ENCODE results near the gene OXSR1. TPM values are rescaled to one million over a fixed set of nuclear protein-coding genes. Genes with fewer than 3 reads are reported as not detected.
"Not testable (repeated sequence)": the region's sequence is repeated elsewhere in the genome, so short reads cannot be mapped to it uniquely, and the experiment has no call there.

OXSR1 gene
- total RNA-seq, 2 donors from 2014 or later = 46.8 to 58.3 TPM

DNA sequence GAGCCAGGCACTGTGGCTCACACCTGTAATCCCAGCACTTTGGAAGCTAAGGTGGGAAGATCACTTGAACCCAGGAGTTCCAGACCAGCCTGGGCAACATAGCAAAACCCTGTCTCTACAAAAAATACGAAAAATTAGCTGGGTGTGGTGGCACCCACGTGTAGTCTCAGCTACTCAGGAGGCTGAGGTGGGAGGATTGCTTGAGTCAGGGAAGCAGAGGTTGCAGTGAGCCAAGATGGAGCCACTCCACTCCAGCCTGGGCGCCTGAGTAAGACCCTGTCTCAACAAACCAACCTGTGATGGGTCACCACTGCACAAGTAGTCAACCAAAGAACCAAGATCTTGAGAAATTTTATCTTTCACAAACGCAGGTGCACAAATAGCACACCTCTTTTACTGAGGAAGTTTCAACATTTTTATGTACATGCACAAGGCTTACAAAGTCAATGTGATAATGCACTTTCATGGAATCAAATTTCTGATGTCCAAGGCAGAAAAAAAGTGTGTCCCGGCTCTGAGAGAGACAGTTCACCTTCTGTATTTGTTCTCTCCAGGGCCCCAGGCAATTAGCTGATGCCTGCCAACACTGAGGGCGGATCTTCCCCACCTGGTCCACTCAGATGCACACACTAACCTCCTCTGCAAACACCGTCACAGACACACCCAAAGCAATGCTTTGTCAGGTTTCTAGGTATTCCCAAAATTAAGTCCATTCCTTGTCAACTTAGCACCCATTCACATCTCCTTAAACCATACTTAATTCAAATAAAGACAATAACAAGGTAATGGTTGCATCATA, 40.8 kb upstream of the OXSR1 start:
- no peaks in the 10 kb centered on the region for H3K9me3 Mint-ChIP-seq
- ATAC-seq (no peak), DNase-seq (ENCODE audit: low spot score in 2 of 2) (peak in 1 of 2 donors; percentile 38)
- peak overlapping the region in 1 of 2 donors; percentile 22 for H3K27ac Mint-ChIP-seq
- H3K36me3 Mint-ChIP-seq = peaks cover 0 to 8% of the 10 kb centered on the region in 2 donors

DNA sequence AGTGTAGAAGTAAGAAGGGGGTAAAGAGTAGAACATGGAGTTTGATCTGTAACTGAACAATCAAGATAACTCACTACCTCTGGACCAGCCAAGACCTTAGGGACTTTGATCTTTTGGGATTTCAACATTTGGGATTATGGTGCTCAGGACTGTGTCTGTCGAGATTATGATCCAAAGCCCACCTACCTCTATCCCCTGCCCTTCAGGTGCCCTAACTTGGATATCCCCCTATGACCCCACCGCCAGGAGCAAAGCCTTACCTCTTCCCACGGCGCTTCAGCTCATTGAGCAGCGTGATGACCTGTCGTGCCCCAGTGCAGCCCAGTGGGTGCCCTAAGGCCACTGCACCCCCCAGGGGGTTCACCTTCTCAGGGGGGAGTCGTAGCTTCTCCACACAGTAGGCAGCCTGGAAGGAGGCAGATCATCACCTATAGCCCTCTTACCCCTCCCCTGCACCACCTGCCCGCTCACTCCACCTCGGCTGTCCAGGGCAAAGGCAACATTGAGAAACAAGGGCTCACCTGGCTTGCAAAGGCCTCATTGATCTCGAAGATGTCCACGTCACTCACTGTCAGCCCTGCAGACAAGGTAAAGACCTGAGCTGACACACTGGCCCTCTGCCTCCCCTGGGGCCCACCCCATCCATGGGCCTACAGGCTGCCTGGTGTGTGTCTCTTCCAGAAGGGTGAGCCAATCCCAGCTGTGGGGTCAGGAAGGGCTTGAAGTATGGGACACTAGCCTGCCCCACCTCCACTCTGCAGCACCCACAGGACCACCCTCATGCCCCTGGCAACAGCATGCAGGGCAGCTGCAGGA, 39.8 kb upstream of the OXSR1 start:
- Mint-ChIP-seq H3K36me3 (peaks cover 0 to 11% of the 10 kb centered on the region in 2 donors), H3K27ac (no peak overlapping the region), H3K9me3 (no peaks in the 10 kb centered on the region)
- ATAC-seq = no peak
- peak in 1 of 2 donors; percentile 46 for DNase-seq (ENCODE audit: low spot score in 2 of 2)

DNA sequence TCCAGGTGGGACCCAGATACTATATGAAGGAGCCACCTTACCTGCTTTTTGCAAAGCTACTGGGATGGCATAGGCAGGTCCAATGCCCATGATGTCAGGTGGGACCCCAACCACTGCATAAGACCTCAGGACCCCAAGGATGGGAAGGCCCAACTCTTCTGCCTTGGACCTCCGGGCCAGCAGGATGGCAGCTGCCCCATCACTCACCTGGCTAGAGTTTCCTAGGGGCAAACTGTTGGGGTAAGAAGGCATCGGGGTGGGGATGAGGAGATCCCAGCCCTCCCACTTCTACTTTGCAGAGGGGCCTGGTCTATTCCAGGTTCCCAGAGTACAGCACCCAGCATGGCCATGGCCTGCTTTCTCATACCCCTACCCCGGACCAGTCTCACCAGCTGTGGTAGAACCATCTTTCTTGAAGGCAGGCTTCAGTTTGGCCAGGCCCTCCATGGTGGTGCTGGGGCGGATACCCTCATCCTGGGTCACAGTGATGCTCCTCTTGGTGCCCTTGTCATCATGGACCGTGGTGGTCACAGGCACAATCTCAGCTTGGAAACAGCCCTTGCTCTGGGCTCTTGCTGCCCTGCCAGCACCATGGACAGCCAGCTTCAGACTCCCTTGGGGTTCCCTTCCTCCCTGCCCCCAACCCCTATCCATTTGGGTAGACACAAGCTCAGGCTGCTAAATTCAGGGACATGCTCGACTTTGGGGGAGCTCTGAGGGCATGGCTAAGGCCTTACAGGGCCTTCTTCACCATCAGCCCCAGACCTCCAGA, 39.0 kb upstream of the OXSR1 start:
- no peak for ATAC-seq
- no peaks in the 10 kb centered on the region for H3K9me3 Mint-ChIP-seq

DNA sequence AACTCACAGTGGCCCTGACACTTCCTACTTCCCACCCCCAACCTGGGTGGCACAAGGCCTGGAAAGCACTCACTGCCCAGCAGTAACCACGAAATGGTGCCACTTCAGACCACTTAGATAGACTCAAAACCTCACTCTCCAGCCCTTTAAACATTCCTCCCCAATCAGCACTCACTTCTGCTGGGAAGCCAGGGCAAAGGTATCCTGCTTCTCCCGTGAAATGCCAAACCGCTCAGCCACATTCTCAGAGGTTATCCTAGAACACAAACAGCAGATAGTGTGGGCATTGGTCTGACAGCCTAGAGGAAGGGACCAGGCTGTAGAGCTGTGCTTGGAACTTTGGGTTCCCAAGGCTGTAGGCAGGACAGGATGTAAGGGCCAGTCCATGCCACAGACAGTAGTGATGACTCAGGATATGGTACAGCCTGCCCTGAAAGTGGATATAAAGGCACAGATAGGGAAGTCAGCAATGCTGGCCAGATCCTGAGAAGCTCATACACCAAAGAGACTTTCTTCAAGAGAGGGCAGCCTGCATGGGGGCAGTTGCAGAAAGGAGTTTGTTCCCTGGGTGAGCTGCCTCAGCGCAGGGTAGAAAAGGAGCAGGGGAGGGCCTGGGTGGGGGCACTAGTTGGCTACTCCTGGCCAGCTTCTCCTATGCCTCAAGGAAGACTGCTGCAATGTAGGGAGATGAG, 37.6 kb upstream of the OXSR1 start:
- Mint-ChIP-seq H3K27ac (peak overlapping the region in 1 of 2 donors; percentile 25), H3K9me3 (no peaks in the 10 kb centered on the region), H3K36me3 (peaks cover 0 to 11% of the 10 kb centered on the region in 2 donors)
- DNase-seq (ENCODE audit: low spot score in 2 of 2) = peak in 1 of 2 donors; percentile 30
- ATAC-seq = peak in 1 of 2 donors; percentile 50

More for the DNA sequence above, 39.0 kb upstream of the OXSR1 start:
- peak in 1 of 2 donors; percentile 40 for DNase-seq (ENCODE audit: low spot score in 2 of 2)
- peak overlapping the region in 1 of 2 donors; percentile 41 for H3K27ac Mint-ChIP-seq
- peaks cover 0 to 11% of the 10 kb centered on the region in 2 donors for H3K36me3 Mint-ChIP-seq

DNA sequence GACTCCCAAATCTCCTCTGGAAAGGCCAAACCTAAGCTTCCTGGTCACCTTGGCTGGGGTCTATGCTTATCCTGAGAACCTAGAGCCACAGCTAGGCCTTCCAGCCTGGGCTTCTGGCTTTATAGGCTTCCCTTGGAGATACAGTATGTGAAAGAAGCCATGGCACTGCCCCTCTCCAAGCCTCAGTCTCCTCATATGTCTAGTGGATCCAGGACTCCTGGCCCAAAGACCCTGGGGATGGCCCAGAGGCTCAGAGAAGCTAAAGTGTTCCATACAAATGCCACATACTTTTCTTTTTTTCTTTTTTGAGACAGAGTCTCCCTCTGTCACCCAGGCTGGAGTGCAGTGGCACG, 37.1 kb upstream of the OXSR1 start:
- H3K9me3 Mint-ChIP-seq = no peaks in the 10 kb centered on the region
- peaks cover 0 to 11% of the 10 kb centered on the region in 2 donors for H3K36me3 Mint-ChIP-seq
- ATAC-seq = no peak
- DNase-seq (ENCODE audit: low spot score in 2 of 2) = peak in 1 of 2 donors; percentile 23
- peak overlapping the region in 1 of 2 donors; percentile 91 for H3K27ac Mint-ChIP-seq

DNA sequence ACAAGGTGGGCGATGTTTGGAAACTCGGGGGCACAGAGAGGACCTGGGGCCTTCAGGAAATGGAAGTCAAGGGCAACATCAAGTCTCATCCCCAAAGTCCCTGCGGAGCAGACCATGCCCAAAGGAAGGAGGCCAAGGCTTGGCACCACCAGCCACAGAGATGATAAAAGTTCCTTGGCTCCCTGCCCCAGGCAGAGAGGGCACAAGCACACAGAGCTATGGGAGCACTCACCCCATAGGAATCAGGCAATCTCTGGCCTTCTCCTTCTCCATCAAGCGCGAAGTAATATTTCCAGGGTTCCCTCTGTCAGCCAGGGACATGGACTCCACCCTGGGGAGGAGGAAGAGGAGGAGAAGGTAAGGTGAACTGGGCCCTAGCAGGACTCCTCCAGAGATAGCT, 36.3 kb upstream of the OXSR1 start:
- Mint-ChIP-seq H3K36me3 (peaks cover 2 to 12% of the 10 kb centered on the region in 2 donors), H3K27ac (peak overlapping the region; percentile 78 to 91), H3K9me3 (no peaks in the 10 kb centered on the region)
- DNase-seq (ENCODE audit: low spot score in 2 of 2) = peak in 1 of 2 donors; percentile 38
- no peak for ATAC-seq

DNA sequence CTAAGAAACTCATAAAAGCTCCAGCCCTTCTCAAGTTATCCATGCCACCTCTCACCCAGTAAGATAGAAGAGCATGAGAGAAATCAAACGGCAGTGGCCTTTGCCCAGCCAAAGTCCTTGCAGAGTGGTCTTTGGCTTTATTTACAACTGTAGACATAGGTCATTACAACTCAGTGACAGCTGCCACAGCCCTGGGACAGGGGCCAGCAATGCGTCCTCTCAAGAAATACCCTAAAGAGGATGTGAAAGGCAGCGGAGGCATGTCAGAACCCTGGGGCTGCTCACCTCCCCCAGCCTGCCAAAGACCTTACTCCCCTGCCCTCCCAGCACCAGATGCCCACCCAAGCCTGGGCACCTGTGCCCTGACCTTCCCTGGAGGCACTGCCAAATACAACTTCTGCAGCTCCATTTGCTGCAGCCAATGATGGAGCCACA, 34.7 kb upstream of the OXSR1 start:
- no peaks in the 10 kb centered on the region for H3K9me3 Mint-ChIP-seq
- peaks cover 5 to 25% of the 10 kb centered on the region in 2 donors for H3K36me3 Mint-ChIP-seq
- DNase-seq (ENCODE audit: low spot score in 2 of 2) = no peak
- ATAC-seq = no peak
- H3K27ac Mint-ChIP-seq = peak overlapping the region; percentile 35 to 87

DNA sequence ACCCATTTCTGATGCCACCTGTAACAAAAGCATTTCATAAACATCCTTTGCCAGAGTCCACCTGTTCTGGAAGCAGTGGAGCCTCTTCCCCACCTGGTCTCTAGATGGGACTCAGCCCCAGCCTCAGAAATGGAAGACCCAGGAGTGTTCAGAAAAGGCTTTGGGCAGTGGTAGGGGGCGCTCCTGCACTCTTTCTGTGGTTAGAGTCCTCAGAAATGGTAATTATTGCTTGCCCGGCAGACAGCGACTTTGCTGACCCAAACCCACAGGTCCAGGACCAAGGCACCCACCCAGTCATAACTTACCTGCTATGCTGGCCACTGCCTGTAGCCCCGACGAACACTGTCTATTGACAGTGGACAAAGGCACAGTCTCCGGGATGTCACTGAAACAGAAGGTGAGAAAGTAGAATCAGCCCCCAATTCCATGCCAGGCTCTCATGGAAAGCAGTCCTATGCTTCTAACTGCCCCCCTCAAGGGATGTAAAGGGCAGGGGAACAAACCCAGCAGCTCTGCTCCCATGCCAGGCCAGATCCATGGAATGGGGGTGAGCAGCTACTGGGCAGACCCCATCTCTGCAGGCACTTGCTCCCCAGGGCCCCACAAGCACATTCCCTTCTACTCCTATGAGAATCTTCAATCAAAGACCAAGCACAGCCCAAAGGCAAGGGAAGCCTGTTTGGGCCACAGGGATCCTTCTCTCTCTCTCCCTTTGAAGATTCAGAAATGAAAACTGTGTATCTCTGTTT, 33.5 kb upstream of the OXSR1 start:
- Mint-ChIP-seq H3K36me3 (peaks cover 14 to 29% of the 10 kb centered on the region in 2 donors), H3K27ac (peak overlapping the region in 1 of 2 donors; percentile 65), H3K9me3 (no peaks in the 10 kb centered on the region)
- ATAC-seq (no peak), DNase-seq (ENCODE audit: low spot score in 2 of 2) (peak; percentile 21 to 33)

DNA sequence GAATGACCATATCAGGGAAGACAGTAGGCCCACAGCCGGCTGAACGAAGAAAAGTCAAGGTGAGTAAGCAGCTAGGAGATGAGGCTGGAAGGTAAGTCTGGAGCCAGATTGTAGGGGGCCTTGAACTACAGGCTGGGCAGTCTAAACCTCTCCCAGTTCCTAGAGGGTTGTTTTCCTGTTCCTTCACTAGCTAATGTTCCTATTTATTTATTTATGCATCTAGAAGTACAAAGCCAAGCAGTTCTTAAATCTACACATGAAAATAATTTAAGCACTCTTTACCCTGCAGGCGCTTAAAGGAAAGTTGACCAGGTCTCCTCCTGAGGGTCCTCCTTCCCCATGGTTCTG, 32.2 kb upstream of the OXSR1 start:
- H3K36me3 Mint-ChIP-seq = peaks cover 19 to 28% of the 10 kb centered on the region in 2 donors
- peak overlapping the region in 1 of 2 donors; percentile 49 for H3K27ac Mint-ChIP-seq
- no peak for ATAC-seq
- no peaks in the 10 kb centered on the region for H3K9me3 Mint-ChIP-seq
- no peak for DNase-seq (ENCODE audit: low spot score in 2 of 2)

DNA sequence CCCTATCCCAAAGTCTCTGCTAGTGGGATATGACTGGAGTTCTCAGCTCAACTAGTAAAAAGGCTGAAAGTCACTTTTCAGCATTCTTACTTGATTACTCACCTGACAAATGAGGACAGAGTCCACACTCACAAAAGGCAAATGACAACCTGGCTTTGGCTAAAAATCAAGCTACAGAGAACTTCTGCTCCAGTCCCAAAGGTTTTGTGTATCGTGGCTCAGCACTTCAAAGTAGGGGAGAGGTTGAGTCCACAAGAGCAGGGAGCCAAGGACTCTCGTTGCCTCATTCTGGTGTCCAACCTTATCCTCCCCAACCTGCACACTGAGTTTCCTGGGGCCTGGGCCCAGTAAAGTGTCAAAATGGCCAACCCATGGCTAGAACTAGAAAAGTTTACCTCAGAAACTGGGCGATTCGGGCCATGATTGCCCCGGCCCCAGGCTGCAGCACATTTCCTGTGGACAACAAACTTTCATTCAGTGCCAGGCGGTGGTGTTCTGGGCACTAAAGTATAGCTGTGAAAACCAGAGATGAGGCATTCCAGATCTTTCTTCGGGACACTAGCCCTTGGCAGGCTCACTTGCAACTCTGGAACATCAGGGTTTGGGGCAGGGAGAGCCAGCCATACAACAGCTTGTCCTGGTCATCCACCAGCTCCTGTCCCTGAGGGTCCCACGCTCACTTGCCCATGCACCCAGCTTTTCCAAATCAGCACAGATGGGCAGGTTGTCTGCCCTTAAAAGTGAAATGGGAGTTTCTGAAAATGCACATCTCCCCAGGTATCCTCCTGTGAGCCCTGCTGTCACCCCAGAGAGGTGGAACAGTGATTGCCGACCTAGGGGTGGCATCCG, 31.6 kb upstream of the OXSR1 start:
- Mint-ChIP-seq H3K36me3 (peaks cover 25 to 28% of the 10 kb centered on the region in 2 donors), H3K27ac (no peak overlapping the region), H3K9me3 (no peaks in the 10 kb centered on the region)
- ATAC-seq (no peak), DNase-seq (ENCODE audit: low spot score in 2 of 2) (no peak)

DNA sequence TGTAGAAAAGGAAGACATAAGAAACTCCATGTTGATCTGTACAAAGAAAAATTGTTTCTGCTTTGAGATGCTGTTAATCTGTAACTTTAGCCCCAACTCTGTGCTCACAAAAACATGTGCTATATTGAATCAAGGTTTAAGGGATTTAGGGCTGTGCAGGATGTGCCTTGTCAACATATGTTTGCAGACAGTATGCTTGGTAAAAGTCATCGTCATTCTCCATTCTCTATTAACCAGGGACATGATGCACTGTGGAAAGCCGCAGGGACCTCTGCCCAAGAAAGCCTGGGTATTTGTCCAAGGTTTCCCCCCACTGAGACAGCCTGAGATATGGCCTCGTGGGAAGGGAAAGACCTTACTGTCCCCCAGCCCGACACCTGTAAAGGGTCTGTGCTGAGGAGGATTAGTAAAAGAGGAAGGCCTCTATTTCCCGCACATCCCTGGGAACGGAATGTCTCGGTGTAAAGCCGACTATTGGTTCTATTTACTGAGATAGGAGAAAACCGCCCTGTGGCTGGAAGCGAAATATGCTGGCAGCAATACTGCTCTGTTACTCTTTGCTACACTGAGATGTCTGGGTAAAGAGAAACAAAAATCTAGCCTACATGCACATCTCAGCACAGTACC, 30.7 kb upstream of the OXSR1 start:
- Mint-ChIP-seq H3K27ac (peak overlapping the region in 1 of 2 donors; percentile 77), H3K36me3 (peaks cover 24 to 28% of the 10 kb centered on the region in 2 donors)
- not testable (repeated sequence) for H3K9me3 Mint-ChIP-seq; ATAC-seq; DNase-seq (ENCODE audit: low spot score in 2 of 2)

DNA sequence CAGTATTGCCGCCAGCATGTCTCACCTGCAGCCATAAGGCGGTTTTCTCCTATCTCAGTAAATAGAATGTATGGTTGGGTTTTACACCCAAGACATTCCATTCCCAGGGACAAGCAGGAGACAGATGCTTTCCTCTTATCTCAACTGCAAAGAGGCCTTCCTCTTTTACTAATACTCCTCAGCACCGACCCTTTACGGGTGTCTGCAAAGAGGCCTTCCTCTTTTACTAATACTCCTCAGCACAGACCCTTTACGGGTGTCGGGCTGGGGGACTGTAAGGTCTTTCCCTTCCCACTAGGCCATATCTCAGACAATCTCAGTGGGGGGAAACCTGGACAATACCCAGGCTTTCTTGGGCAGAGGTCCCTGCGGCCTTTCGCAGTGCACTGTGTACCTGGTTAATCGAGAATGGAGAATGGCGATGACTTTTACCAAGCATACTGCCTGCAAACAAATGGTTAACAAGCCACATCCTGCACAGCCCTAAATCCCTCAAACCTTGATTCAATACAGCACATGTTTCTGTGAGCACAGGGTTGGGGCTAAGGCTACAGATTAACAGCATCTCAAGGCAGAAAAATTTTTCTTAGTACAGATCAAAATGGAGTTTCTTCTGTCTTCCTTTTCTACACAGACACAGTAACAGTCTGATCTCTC, 29.6 kb upstream of the OXSR1 start:
- H3K9me3 Mint-ChIP-seq; ATAC-seq; DNase-seq (ENCODE audit: low spot score in 2 of 2): not testable (repeated sequence)
- Mint-ChIP-seq H3K36me3 (peaks cover 25 to 28% of the 10 kb centered on the region in 2 donors), H3K27ac (peak overlapping the region; percentile 94 to 95)

DNA sequence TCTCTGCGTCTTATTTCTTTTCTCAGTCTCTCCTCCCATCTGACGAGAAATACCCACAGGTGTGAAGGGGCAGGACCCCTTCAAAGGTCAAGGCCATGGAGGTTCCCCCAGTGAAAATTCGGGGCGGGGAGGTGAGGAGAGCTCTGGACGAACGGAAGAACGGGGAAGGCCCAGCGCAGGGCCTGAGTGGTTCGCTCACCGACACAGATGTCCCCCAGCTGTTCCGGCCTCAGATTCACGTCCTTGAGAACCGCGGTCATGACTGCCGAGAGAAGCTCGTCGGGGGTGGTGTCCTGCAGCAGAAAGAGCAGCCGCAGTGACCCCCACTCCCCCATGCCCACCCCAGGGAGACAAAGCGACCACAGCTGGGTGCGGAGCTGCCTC, 29.0 kb upstream of the OXSR1 start:
- DNase-seq (ENCODE audit: low spot score in 2 of 2) = no peak
- peak in 1 of 2 donors; percentile 37 for ATAC-seq
- Mint-ChIP-seq H3K9me3 (no peaks in the 10 kb centered on the region), H3K27ac (peak overlapping the region; percentile 94 to 95), H3K36me3 (peaks cover 28% of the 10 kb centered on the region in 2 donors)
